GM12878 (cell line): ENCODE results near the gene RASL11A. TPM values are rescaled to one million over a fixed set of nuclear protein-coding genes. Genes with fewer than 3 reads are reported as not detected.

ENCODE experiments used
- ATAC-seq: fragments of 200-7000 bp; cut with Tn5 transposase; 3 replicates; pipeline ENCODE4 v1.9.1; 2020; ENCODE audit warnings: mild to moderate bottlenecking, moderate library complexity
- BruUV-seq: library from RNA; stranded (reverse); fragments of 400-500 nt; replicated peaks from 2 replicates; lab custom pipeline; 2021; lab: Mats Ljungman, UMichigan
- CTCF ChIA-PET: fragments of 300-600 bp; sonication (Branson Sonifier 250); formaldehyde crosslinking; extraction: SDS; loops from one replicate; lab custom pipeline; 2021; ENCODE audit warnings: inconsistent platforms; lab: Yijun Ruan, JAX
- POLR2A ChIA-PET: fragments of 350-600 bp; formaldehyde crosslinking; extraction: SDS; loops from one replicate; lab custom pipeline; 2021; ENCODE audit warnings: inconsistent platforms; lab: Charles Lee
- RAD21 ChIA-PET: fragments of 300-600 bp; sonication (Branson Sonifier 250); formaldehyde crosslinking; loops from one replicate; lab custom pipeline; 2023; ENCODE audit warnings: antibody characterized with exemption; ENCODE audit not compliant: unreplicated experiment; lab: Charles Lee
- SMC1A ChIA-PET: fragments of 300-600 bp; sonication (Branson Sonifier 250); formaldehyde crosslinking; loops from one replicate; lab custom pipeline; 2023; ENCODE audit not compliant: unreplicated experiment, uncharacterized antibody; lab: Charles Lee
- DNase-seq: peaks from one replicate; pipeline ENCODE4 v3.0.0-alpha.2; 2011; ENCODE audit warnings: low read depth, low spot score
- FAIRE-seq: peaks from 3 replicates; lab custom pipeline; 2011; peaks lifted over from hg19 to GRCh38; lab: Jason Lieb, UNC
- H2AFZ ChIP-seq: 2 replicates; pipeline ENCODE4 v1.6.0; 2011; ENCODE audit warnings: low read depth, low read length, control low read depth; ENCODE audit not compliant: control insufficient read depth
- H3K27ac ChIP-seq: 2 replicates; pipeline ENCODE4 v1.5.1; 2011; ENCODE audit warnings: control low read depth; ENCODE audit not compliant: control insufficient read depth, insufficient read depth
- H3K27me3 ChIP-seq, 2 experiments: replicated peaks in 1 of 2; 2 replicates each; pipeline versions ENCODE4 v1.6.0 to v1.6.1; 2011; ENCODE audit warnings: low read length in 1 of 2; ENCODE audit not compliant: control insufficient read depth in 2 of 2, insufficient read depth in 2 of 2
- H3K36me3 ChIP-seq, 2 experiments: 2 replicates each; pipeline ENCODE4 v1.5.1; 2011; ENCODE audit warnings: low read length in 1 of 2; ENCODE audit not compliant: control insufficient read depth in 2 of 2, insufficient read depth in 2 of 2
- H3K4me1 ChIP-seq: 2 replicates; pipeline ENCODE4 v1.6.1; 2011; ENCODE audit warnings: mild to moderate bottlenecking, low read length, moderate library complexity, mixed read lengths; ENCODE audit not compliant: control insufficient read depth, insufficient read depth
- H3K4me2 ChIP-seq: 2 replicates; pipeline ENCODE4 v1.6.0; 2011; ENCODE audit warnings: control low read depth; ENCODE audit not compliant: control insufficient read depth, insufficient read depth
- H3K4me3 ChIP-seq: fragments of 200-600 bp; sonication (generic); 2 replicates; pipeline ENCODE4 v1.5.1; 2016
- H3K79me2 ChIP-seq: 2 replicates; pipeline ENCODE4 v1.6.0; 2011; ENCODE audit warnings: low read length; ENCODE audit not compliant: control insufficient read depth, insufficient read depth
- H3K9ac ChIP-seq: 2 replicates; pipeline ENCODE4 v1.8.0; 2011; ENCODE audit warnings: low read length, control low read depth, mixed read lengths; ENCODE audit not compliant: control insufficient read depth, insufficient read depth
- H3K9me3 ChIP-seq: replicated peaks from 3 replicates; pipeline ENCODE4 v1.5.1; 2011; ENCODE audit warnings: mild to moderate bottlenecking, low read length; ENCODE audit not compliant: control insufficient read depth, insufficient read depth
- H4K20me1 ChIP-seq: 2 replicates; pipeline ENCODE4 v1.6.0; 2011; ENCODE audit not compliant: control insufficient read depth, insufficient read depth
- E4F1 ChIP-seq: fragments of 450-650 bp; IDR thresholded peaks from 2 replicates; pipeline ENCODE4 v1.6.1; 2018; ENCODE audit warnings: borderline replicate concordance, mild to moderate bottlenecking; ENCODE audit not compliant: partially characterized antibody
- EZH2 ChIP-seq: IDR thresholded peaks from 2 replicates; pipeline ENCODE4 v1.6.1; 2012; ENCODE audit warnings: low read depth, mild to moderate bottlenecking, control low read depth, inconsistent platforms, low read length, borderline replicate concordance; ENCODE audit not compliant: control insufficient read depth
- IKZF2 ChIP-seq, 2 experiments: fragments of 450-650 bp; IDR thresholded peaks; 2 replicates each; pipeline ENCODE4 v1.6.1; 2017; ENCODE audit warnings: mild to moderate bottlenecking in 2 of 2, moderate library complexity in 2 of 2
- LARP7 ChIP-seq: fragments of 450-650 bp; IDR thresholded peaks from 2 replicates; pipeline ENCODE4 v1.6.1; 2017; ENCODE audit warnings: mild to moderate bottlenecking
- MXI1 ChIP-seq: fragments of 150-350 bp; IDR thresholded peaks from 2 replicates; pipeline ENCODE4 v1.6.1; 2011; ENCODE audit warnings: low read depth, mild to moderate bottlenecking, inconsistent platforms, low read length, improper control_type of control experiment
- NBN ChIP-seq: fragments of 450-650 bp; IDR thresholded peaks from 2 replicates; pipeline ENCODE4 v1.6.1; 2016
- NRF1 ChIP-seq: conservative IDR thresholded peaks from 2 replicates; pipeline ENCODE4 v1.6.1; 2011; ENCODE audit warnings: mild to moderate bottlenecking, low read depth, low read length, improper control_type of control experiment
- PAX8 ChIP-seq: fragments of 450-650 bp; IDR thresholded peaks from 2 replicates; pipeline ENCODE4 v1.6.1; 2017; ENCODE audit warnings: mild to moderate bottlenecking, moderate library complexity
- PKNOX1 ChIP-seq: fragments of 450-650 bp; IDR thresholded peaks from 2 replicates; pipeline ENCODE4 v1.6.1; 2016; ENCODE audit warnings: mild to moderate bottlenecking
- RFX5 ChIP-seq: IDR thresholded peaks from 2 replicates; pipeline ENCODE4 v1.6.1; 2011; ENCODE audit warnings: low read depth, low read length, improper control_type of control experiment
- SIX5 ChIP-seq: IDR thresholded peaks from 2 replicates; pipeline ENCODE4 v1.6.1; 2011; ENCODE audit warnings: mild to moderate bottlenecking, low read depth, low read length, moderate library complexity; ENCODE audit not compliant: severe bottlenecking
- SKIL ChIP-seq: fragments of 450-650 bp; IDR thresholded peaks from 2 replicates; pipeline ENCODE4 v1.6.1; 2017; ENCODE audit warnings: mild to moderate bottlenecking, low read depth, inconsistent platforms; ENCODE audit not compliant: poor library complexity, severe bottlenecking
- SUZ12 ChIP-seq: fragments of 200-600 bp; sonication (generic); IDR thresholded peaks from one replicate; pipeline ENCODE4 v1.6.1; 2018; ENCODE audit warnings: antibody characterized with exemption, mild to moderate bottlenecking; ENCODE audit not compliant: unreplicated experiment
- ZBED1 ChIP-seq: IDR thresholded peaks from 2 replicates; pipeline ENCODE4 v1.6.1; 2016; ENCODE audit warnings: borderline replicate concordance
- ZNF622 ChIP-seq: fragments of 450-650 bp; IDR thresholded peaks from 2 replicates; pipeline ENCODE4 v1.6.1; 2017; ENCODE audit warnings: mild to moderate bottlenecking, inconsistent platforms
- WGBS: methylation state at CpG from one replicate; pipeline ENCODE4 v1.1.6; 2016; ENCODE audit warnings: low lambda C conversion rate; ENCODE audit not compliant: insufficient replicate concordance, insufficient coverage; ENCODE audit errors: missing lambda C conversion rate; 5-methylcytosine and 5-hydroxymethylcytosine counted together
- in situ Hi-C: fragments of 300-500 bp; cut with MboI; formaldehyde crosslinking; loops from 9 replicates; pipeline ENCODE4 v1.14.3; 2018; ENCODE audit warnings: mixed read lengths
- intact Hi-C: fragments of 100-400 bp; cut with micrococcal nuclease; formaldehyde crosslinking; loops from one replicate; pipeline ENCODE4 v1.14.2; 2022; ENCODE audit not compliant: unreplicated experiment
- polyA plus RNA-seq, 11 experiments: library from polyadenylated mRNA; depleted of rRNA in 4 of 11; unstranded in 6 of 11; stranded (reverse) in 5 of 11; fragments of >200 nt; fragmentation: Nextera tagmentation in 4 of 11; fragmentation: Illumina TruSeq in 1 of 11; extraction: Ambion mirVana in 4 of 11; extraction: Trizol in 1 of 11; gene quantifications; 1 replicate in 1 of 11; 2 replicates in 10 of 11; pipeline versions ENCODE4 v1.2.1 to v1.2.3, GENCODE V29; 2011 to 2016; ENCODE audit warnings: inconsistent platforms in 2 of 11, missing spikeins in 2 of 11, low read depth in 1 of 11
- total RNA-seq, 4 experiments: library from RNA; depleted of rRNA in 3 of 4; stranded (reverse); fragments of >200 nt in 3 of 4; fragmentation: Illumina TruSeq in 1 of 4; extraction: Trizol in 1 of 4; gene quantifications; 2 replicates each; pipeline versions ENCODE4 v1.2.1 to v1.2.3, GENCODE V29; 2013 to 2021
- TF ChIP-seq, protein P1 (sequence below): fragments of 450-650 bp; formaldehyde crosslinking; IDR thresholded peaks from 2 replicates; pipeline ENCODE4 v1.4.0; 2022; ENCODE audit warnings: mild to moderate bottlenecking, moderate library complexity

Gene RASL11A
- total and polyA plus RNA-seq, 10 of the 15 experiments (the other 5 are each of a cell fraction or from before 2014, with no cell fraction given) = 0.04 to 1.3 (median 0.41) TPM; not detected in 1

DNA sequence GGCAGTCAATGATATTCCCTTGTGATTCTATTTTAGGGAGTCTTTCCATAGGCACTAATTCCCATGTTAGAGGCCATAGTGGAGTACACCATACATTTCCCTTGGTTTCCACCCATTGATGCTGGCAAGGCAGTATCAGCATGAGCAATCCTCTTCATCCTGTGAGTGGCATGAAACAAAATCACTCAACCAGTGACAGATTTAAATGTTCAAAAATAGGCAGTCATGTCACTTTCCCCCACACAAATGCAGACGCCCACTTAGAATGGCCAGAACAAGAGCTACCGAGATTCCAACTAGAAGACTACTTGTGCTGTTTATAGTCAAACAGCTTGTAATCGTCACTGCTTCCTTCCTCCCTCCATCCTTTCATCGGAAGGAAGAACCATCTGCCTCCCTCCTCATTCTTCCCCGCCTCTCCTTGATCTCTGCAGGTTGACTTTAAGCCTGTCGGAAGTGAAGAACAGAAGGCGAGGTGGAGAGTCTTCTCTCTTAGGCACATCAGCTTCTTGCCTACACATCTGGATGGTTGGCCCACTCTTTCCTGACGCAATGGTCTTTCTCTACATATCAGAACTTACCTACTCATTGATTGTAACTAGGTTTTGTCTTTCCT, 22.6 kb downstream of the RASL11A start:
- no peaks in the 10 kb centered on the region for H3K36me3 ChIP-seq
- BruUV-seq = no TSS peak
- in situ Hi-C loops (no loop called here), intact Hi-C loops (no loop called here)
- no peak overlapping the region for H3K9ac ChIP-seq
- RAD21 ChIA-PET = no interaction called here
- H3K4me1 ChIP-seq = no peaks in the 10 kb centered on the region
- SMC1A ChIA-PET = interaction anchor here (0.6 kb wide), 1 partner anchor 13 kb away, joined by 3 read pairs; no protein-coding TSS in a partner anchor
- under 1% methylated on average over 8 of the region's 8 CpGs for WGBS
- H2AFZ ChIP-seq = no peak overlapping the region
- no peak overlapping the region for H3K27ac ChIP-seq
- no peaks in the 10 kb centered on the region for H4K20me1 ChIP-seq
- CTCF ChIA-PET = no interaction called here
- no peak overlapping the region for H3K4me2 ChIP-seq
- no peaks in the 10 kb centered on the region for H3K79me2 ChIP-seq
- POLR2A ChIA-PET = no interaction called here
- DNase-seq = no peak
- no peak for ATAC-seq
- no peak overlapping the region for H3K4me3 ChIP-seq
- FAIRE-seq = no peak
- peaks cover 1 to 6% of the 10 kb centered on the region in 2 experiments for H3K27me3 ChIP-seq
- H3K9me3 ChIP-seq = no peaks in the 10 kb centered on the region
- TF ChIP-seq E4F1 (no peak), MXI1 (no peak), ZNF622 (no peak), PAX8 (no peak), NRF1 (no peak), RFX5 (no peak), SIX5 (no peak), ZBED1 (no peak), IKZF2 (IDR thresholded peaks at IDR 0.05) (no peak), EZH2 (no peak), NBN (no peak), LARP7 (no peak), PKNOX1 (no peak), SUZ12 (no peak), SKIL (no peak)
- TF ChIP-seq, protein P1, sequence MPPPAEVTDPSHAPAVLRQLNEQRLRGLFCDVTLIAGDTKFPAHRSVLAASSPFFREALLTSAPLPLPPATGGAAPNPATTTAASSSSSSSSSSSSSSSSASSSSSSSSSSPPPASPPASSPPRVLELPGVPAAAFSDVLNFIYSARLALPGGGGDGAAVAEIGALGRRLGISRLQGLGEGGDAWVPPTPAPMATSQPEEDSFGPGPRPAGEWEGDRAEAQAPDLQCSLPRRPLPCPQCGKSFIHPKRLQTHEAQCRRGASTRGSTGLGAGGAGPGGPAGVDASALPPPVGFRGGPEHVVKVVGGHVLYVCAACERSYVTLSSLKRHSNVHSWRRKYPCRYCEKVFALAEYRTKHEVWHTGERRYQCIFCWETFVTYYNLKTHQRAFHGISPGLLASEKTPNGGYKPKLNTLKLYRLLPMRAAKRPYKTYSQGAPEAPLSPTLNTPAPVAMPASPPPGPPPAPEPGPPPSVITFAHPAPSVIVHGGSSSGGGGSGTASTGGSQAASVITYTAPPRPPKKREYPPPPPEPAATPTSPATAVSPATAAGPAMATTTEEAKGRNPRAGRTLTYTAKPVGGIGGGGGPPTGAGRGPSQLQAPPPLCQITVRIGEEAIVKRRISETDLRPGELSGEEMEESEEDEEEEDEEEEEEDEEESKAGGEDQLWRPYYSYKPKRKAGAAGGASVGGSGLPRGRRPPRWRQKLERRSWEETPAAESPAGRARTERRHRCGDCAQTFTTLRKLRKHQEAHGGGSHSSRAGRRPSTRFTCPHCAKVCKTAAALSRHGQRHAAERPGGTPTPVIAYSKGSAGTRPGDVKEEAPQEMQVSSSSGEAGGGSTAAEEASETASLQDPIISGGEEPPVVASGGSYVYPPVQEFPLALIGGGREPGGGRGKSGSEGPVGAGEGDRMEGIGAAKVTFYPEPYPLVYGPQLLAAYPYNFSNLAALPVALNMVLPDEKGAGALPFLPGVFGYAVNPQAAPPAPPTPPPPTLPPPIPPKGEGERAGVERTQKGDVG (CRISPR knock-in tag) = no peak
